GM19043 (cell line): Measurements from ENCODE around the gene PRPF31.
A peak's percentile ranks its signal among the peaks of the same experiment; 100 is the strongest.
"Not testable (repeated sequence)": the region's sequence is repeated elsewhere in the genome, so short reads cannot be mapped to it uniquely, and the experiment has no call there.

Experiments used
- ATAC-seq: cut with Tn5 transposase; IDR thresholded peaks from one replicate; pipeline ENCODE4 v1.9.1; 2021; ENCODE audit warnings: low read depth; ENCODE audit not compliant: unreplicated experiment

PRPF31 gene

DNA sequence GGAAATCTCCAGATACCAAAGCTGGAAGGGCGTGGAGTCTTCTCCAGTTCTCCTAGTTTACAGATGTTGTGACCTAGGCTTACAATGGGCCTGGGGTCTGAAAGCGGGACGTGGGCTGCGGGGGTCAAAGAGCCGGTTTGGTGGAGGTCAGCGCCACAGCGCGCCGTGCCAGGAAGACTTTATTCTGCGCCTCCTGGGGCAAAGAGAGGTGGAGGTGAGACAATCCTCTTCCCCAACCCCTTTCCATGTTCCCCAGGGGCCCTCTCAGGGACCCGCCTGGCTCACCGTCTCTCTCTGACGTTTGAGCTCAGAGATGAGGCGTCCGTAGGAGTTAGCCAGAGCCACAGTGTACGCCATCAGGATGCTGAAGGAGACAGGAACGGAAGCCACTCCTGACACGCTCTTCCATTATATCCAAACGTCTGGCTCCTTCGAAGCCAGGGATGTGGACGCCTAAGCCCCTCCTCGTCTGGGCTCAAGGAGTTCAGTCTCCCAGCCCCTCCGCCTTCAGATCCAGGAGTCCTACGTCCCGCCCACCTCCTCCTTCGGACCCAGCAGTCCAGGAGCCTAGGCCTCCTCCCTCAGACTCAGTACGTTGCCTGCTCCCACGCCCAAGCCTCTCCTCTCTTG, 44.7 kb downstream of the PRPF31 start:
- ATAC-seq, result no peak

DNA sequence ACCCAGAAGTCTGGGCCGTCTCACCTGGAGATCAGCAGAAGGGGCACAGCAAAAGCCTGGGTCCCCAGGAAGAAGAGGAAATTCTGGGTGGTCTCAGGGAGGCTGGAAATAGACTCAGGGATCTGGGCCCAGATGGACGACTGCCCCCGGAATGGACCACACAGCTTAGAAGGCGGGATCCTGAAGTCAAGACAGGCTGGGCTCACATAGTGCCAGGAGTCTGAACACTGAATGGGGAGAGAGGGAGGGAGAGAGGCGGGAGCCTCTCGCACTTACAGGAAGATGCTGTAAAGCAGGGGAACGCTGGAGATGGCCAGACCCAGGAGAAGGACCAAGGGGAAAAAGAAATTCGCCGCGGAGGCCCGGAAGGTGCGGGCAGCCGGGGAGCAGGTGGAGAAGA, 45.3 kb downstream of the PRPF31 start:
- ATAC-seq, result no peak

DNA sequence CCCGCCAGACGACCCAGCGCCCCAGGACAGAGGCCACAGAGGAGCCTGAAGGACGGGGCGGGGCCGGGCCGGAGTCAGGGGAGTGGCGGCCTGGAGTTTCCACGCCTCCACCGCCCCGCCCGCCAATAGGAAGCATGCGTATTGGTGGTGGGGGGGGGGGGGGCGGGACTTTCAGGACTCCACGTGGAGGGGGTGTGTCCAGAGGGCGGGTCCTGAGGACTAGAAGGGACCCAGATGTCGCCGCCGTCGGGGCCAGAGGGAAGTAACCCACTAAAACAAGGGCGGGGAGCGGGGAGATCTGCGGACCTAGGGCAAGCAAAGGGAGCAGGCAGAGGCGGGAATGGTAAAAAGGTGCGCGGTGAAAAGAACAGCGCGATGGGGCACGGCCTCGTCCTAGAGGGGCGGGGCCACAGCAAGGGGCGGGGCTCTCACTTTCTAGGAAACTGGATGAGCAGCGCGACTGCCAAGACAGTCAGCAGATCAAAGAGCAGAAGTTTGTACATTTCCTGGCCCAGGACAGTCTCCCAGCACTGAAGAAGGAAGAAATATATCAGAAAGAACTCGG, 46.8 kb downstream of the PRPF31 start:
- ATAC-seq, result no peak

DNA sequence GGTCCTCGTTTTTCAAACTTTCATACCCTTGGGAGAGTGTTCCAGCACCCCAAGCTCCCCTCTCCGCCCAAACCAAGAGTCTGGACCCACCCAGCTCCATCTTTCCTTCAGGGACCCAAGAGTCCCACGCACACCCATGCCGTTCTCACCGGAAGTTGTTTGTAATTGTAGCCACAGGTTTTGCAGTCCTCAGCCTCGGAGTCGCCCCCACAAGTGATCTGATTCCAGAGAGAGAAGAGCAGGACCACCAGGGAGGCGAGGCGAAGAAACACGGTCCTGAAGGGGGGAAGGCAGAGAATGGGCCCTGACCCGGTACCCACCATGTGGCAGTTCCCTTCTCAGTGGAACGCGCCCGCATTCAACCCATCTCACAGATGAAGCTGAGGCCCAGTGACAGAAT, 47.3 kb downstream of the PRPF31 start:
- ATAC-seq, result no peak

DNA sequence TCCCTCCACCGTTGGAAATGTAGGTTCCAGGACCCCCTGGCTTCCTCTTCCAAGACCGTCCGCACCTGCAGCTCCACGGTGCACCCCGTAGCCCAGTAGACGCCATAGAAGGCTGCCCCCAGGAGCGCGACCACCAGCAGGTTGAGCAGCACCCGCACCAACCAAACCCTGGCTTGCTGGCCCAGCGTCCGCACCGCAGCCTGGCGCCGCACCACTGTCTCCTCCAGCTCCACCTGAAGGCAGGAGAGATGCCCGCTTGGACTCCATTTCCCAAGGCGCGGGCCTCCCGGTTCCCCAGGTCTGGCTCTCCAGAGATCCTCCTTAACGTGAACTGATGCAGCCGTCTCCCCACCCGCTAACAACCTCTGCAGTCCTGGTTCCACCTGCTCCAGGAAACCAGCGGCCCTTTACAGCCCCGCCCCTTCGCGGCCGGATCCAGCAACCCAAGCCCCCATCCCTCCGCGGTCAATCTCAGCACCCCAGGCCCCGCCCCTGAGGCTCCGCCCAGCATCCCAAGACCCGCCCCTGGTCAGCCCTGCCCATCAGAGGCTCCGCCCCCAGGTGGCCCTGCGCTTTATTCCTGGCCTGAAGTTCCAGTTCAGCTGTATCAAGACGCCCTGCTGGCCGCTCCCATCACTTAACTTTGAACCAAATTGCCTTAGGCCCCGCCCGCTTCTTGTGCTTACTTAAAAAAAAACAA, 49.0 kb downstream of the PRPF31 start:
- ATAC-seq, result no peak

DNA sequence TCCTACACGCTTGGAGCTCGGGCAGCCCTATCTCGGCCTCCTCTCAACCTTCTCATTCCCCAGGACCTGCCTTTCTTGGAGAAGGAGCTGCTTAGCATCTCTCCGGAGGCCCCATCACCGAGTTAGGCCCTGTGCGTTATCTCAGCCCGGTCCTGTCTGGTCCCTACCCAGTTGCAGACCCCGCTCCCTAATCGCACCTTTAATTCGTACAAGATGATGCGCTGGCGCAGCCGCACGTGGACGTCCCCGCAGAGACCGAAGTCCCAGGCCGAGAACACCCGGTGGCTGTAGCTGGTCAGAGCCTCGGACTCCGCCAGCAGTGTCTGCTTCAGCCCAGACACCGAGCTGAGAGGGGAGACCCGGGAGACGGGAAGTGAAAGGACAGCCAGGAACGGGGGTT, 49.7 kb downstream of the PRPF31 start:
- no peak for ATAC-seq

DNA sequence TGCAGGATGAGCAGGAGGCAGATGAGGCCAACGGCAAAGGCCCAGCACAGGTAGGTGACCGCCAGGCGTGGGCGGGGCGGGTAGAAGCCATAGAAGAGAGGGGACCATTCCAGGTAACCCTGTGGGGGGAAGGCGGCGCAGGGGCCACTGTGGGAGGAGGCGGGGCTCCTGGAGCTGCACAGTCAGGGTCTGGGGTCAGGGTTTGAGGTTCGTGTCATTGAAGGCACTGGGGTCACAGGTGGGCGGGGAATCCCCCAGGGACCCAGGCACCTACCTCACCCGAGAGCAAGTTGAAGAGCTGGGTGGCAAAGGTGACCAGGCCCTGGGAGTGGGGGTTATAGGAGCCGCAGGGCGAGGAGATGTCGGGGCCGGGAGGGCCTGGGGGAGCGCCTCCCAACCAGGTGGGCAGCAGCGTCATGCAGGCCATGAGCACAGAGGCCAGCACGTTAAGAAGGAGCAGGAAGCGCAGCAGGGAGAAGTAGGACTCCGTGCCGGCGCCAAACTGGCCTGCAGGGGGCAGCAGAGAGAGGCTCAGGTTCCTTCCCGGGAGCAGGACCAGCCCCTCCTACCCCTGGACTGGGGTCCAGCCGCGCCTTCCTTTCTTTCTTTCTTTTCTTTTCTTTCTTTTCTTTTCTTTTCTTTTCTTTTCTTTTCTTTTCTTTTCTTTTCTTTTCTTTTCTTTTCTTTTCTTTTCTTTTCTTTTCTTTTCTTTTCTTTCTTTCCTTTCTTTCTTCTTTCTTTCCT, 52.8 kb downstream of the PRPF31 start:
- ATAC-seq, result peak; percentile 53

DNA sequence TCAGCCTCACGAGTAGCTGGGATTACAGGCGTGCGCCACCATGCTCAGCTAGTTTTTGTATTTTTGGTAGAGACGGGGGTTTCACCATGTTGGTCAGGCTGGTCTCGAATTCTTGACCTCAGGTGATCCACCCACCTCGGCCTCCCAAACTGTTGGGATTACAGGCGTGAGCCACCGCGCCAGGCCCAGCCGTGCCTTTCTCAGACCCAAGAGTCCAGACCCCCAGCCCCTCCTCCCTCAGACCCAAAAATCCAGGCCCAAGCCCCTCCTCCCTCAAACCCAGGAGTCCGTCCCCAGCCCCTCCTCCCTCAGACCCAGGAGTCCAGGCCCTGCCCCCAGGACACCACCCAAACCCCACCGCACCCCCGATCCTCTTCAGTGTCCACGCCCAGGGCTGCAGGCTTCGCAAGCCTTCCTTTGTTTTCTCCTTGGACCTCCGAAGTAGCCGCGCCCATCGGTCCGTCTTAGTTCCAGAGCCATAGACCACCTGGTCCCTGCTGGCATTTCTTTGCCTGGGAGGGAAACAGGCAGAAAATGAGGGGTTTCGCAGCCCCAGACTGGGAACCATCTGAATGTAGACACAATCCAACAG, 53.7 kb downstream of the PRPF31 start:
- no peak for ATAC-seq

DNA sequence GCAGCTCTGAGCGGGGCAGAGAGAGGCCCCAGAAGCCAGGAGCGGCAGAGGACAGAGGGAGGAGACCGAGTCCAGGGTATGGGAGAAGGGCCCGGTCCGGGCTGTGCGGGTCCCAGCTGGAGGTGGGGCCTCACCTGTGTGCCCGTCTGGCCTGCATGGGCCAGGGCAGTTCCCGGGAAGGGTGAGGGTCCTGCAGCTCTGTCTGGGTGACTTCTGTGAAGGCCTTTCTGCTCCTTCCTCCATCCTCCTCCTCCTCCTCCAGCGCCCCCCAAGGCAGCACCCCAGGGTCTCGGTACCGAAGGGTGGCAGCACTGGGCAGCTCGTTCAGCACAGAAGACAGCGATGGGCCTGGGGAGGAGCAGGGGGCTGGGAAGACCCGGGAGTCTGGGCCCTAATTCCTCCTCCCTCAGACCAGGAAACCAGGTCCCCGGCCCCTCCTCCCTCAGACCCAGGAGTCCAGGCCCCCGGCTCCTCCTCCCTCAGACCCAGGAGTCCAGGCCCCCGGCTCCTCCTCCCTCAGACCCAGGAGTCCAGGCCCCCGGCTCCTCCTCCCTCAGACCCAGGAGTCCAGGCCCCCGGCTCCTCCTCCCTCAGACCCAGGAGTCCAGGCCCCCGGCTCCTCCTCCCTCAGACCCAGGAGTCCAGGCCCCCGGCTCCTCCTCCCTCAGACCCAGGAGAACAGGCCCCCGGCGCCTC, 56.3 kb downstream of the PRPF31 start:
- not testable (repeated sequence) for ATAC-seq

DNA sequence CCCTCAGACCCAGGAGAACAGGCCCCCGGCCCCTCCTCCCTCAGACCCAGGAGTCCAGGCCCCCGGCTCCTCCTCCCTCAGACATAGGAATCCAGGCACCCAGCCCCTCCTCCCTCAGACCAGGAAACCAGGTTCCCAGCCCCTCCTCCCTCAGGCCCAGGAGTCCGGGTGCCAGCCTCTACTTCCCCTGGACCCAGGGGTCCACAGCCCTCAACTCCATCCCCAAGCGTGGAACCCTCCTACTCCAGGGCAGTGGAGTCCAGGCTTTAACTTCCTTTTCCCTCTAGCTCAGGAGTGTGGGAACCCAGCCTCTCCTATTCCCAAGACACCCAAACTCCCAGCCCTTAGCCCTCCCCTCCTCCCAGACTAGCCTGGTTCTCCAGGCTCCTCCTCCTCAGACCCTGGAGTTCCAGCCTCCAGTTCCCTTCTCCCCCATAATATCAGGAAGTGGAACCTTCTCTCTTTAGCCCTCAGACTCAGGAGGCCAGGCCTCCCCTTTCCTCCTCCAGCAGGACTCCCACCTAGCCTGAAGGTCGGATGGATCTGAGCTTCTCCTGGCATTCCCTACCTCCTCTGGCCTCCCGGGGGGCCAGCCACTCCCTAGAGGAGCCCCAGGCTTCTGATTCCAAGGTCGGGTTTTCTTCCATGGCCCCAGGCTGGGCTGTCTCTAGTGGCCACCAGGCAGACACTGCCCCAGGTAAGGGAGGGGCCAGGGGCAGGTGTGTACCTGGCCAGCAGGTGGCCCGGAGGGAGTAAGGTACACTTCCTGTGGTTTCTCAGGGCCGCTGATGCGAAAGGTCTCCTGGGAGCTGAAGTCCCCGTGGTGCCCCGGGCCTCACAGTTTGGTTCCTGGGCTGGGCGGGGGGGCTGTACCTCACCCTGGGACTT, 57.2 kb downstream of the PRPF31 start, which contains the start of gene TMC4:
TSS of gene TMC4 (minus strand) at position 690 of the 888 bp plus-strand sequence. CDS start at position 647, 43 bp downstream.
- no peak for ATAC-seq

DNA sequence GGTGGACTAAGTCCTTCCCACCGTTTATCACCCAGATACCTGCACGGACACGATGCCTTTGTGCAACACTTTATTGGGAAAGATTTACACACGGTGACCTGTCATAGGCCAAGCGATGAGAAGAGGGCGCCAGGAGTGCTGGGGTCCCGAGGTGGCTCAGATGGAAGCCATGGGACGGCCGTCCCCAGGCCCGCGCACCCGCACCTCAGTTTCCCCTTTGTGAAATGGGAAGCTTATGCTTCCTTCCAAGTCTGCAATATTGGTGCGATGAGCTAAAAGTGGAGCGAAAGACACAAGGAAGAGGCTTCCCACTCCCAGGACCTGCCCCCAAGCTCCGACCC, 57.8 kb downstream of the PRPF31 start:
- no peak for ATAC-seq

DNA sequence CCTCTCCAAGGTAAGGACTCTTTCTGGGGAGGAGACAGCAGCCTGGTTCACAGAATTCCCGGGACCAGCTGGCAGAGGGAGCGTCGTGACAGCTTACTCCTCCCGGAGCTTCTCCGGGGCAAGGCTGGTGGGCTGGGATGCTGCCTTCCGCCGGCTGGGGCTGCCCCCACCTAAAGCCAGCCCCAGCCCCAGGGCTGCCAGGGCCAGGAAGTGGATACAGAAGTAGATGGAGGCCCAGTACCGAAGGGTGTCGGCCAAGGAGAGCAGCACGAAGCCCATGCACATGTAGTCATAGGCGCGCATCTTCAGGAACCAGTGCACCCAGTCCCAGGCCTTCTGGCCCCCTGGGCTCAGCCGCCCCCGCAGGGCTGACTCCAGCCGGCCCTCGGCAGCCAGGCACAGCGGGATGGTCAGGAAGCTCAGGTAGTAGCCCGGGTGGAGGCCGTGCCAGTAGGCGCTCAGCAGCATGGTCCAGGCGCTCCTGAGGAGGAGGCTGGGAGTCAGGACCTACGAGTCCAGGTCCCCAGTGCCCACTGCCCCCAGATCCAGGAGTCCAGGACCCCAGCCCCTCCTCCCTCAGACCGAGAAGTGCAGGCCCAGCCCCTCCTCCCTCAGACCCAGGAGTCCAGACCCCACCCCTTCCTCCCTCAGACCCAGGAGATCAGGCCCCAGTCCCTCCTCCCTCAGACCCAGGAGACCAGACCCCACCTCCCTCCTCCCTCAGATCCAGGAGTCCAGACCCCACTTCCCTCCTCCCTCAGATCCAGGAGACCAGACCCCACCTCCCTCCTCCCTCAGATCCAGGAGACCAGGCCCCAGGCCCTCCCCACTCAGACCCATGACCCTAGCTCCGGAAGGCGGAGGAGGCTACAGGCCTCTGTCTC, 58.6 kb downstream of the PRPF31 start:
- no peak for ATAC-seq

DNA sequence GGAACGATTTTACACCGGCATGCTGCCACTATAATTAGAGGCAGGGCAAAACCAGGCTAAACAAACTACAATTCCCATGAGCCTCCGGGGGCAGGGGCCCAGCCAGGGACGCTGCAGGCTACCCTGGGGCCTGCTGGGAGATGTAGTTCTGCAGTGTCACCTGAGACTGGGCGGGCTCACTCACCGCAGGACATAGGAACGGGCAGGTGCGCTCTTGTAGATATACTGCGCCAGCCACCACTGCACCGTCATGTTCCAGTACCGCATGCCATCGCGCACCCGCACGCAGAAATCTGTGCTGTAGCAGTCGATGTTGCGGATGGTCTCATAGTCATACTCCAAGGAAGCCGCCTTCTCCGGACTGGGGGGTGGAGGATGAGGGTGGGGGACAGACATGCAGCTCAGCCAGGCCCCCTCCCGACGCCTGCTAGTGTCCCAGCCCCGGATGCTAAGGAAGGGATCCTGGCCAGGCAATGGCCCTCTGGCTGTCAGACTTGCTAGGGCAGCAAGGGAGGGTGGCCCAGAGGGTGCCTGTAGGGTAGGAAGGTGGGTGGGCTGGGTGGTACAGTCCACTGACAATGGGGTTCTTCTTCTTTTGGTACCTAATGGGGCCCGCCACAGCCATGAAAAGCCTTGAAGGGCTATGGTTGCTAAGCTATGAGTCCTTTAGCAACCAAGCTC, 63.2 kb downstream of the PRPF31 start:
- no peak for ATAC-seq

DNA sequence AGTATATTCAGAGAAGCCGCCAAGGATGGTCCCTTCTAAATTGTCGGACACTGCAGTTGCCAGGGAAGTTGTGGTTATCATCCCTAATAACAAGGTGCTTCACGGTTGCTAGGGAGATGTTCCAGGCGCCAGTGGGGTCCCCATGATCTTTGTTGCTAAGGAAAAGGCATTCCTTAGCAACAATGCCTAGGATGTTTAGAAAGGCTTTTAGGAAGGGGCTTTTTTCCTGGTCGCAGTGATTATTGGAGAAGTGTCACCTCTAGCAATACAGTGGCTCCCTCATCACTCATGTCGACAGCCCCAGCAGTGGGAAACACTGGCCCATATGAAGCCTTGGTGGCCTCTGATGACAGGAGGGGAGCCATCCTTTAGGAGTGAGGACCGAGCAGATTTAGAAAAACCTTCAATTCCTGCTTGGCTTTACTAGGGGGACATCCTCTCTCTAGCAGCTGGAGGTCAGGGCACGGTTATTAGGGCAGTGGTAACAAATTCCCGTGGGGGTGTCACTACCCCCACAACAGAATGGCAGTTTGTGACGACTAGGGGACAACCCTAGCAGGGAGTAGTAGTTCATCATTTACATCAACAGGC, 63.8 kb downstream of the PRPF31 start:
- no peak for ATAC-seq

DNA sequence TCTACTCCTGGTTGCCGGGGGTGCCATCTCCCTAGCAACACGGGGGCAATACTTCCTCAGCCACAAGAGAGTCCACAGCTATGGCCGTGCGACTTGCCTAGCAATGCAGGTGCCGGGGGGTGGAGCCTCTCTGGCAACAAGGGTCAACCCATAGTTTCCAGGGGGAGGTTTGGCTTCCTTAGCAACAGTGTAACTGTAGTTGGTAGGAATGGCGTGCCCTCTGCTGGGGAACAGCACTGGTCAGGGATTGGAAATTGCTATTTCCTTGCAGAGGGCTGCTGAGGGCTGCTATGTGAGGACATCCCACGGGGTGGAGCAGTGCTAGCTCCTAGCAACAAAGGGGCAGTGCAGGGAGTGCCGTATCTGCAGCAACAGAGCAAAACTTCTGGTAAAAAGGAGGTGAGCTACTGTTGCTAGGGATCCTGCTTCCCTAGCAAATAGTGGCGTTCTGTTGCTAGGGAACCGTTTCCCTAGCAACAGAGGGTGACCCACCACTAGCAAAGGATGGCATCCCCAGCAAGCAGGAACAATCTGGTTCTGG, 64.4 kb downstream of the PRPF31 start:
- ATAC-seq, result no peak

DNA sequence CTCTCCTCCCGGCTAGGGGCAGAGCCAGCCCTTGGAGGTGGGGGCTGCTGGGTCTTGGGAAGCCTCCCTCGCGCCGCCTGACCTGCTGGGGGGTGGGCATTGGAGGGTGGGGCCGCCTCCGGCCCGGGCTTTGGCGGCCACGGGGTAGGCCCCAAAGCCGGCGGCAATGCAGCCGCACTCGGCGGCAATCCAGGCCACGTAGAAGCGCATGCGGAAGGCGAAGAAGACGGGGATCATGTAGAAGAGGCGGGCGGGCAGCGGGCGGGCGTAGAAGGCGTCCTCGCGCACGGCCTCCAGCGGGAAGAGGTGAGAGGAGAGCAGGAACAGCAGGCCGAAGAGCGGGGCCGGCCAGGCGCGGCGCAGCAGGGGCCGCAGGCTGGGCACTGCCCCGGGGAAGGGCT, 65.1 kb downstream of the PRPF31 start:
- ATAC-seq, result no peak
